Kidney tubule cell (primary cell): Measurements from ENCODE around the gene EXOSC9.

Experiments
- DNase-seq: peaks from one replicate; pipeline ENCODE4 v3.0.0-alpha.2; 2018; ENCODE audit warnings: low spot score

EXOSC9 gene

GRCh38 chr4:121824171-121824527 is 23.0 kb downstream of the EXOSC9 start:
- DNase-seq: no peak

- DNase-seq: no peak
Observed at GRCh38 chr4:121824950-121825349, 23.8 kb downstream of the EXOSC9 start.

DNA sequence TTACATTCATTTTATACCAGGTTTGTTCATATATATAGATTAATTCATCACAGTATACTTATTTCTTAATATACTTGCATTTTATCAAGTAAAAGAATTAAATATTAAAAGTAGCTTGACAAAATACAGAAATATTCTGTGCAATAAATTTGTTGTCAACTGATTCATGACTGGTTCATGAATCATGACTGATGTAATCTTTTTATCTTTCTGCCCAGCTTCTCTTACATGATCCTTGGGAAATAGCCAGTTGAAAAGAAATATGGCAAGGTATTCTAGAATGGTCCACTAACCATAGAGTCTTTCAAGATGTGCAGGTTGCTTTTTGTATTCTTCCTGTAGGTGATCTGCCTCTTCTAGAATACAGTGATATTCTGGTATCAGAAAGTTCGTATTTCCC is 26.7 kb downstream of the EXOSC9 start:
- DNase-seq: peak; percentile 56

- DNase-seq: no peak
Observed at GRCh38 chr4:121829511-121829910, 28.4 kb downstream of the EXOSC9 start.

DNA sequence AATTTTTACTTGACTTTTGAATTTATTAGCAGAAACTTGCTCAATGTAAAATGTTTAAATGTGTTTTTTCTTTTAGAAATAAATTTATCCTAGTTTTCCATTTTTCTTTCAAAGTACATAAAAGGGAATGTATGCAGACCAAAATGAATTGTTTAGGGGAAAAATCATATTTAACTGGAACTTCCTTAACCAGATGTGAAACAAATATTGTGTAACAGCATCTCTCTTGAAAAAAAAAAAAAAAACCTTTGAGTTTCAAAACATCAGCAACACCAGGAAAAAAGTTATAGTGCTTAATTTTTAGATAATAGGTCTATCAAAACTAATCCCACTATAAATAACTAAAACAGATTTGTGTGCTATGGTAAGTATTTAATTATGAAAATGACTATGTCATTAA is 37.0 kb downstream of the EXOSC9 start:
- DNase-seq: no peak

- DNase-seq: no peak
Observed at GRCh38 chr4:121842862-121843261, 41.7 kb downstream of the EXOSC9 start.

DNA sequence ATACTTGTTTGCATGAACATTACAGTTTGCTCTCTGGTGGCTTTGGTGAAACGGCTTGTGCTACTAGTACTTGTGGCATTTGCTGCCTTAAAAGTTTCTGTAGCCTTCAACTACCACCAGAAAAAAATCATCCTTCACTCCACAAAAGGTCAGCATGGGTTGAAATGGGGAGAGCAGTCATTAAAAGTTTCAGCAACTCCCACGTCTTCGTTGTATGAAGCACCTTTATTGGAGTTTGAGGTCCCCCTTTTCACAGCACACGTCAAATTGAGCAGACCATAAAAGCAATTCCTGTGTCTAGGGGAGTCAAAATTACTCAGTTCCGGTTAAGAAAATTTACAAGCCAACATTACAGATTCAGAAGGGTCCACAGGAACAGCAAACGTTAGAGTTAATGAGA is 45.5 kb downstream of the EXOSC9 start:
- DNase-seq: no peak

DNA sequence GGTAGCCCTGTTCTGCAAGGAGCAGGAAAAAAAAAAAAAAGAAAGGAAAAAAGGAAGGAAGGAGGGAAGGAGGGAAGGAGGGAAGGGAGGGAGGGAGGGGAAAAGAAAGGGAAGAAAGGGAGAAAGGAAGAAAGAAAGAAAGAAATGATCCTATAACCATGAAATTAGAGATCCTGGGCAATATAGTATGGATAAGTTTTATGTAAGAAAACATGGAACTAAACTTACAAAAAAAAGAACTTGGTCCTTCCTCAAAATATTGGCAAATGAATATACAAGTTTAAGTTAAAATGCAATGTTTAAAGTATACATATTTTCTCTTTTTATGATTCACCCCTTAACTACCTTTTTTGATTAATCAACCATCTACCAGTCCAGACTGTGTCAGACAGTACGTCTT is 50.2 kb downstream of the EXOSC9 start:
- no peak for DNase-seq

DNA sequence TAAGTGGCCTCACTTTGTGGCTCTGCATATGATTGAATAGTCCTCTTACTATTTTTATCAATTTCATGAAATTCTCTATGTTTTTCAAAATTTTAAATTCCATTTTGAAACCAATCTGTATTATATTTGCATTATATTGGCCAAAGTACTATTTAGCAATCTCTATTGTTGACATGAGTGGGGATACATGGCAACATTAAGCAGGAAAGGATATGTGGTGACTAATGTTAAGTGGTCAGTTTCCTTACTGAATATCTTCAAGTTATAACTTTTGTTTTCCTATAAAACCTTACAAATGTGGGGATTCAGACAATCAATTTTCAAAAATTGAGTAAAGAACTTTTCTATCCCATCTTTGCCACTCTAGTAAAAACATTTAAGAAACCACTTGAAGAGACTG is 59.0 kb downstream of the EXOSC9 start:
- DNase-seq: no peak

DNA sequence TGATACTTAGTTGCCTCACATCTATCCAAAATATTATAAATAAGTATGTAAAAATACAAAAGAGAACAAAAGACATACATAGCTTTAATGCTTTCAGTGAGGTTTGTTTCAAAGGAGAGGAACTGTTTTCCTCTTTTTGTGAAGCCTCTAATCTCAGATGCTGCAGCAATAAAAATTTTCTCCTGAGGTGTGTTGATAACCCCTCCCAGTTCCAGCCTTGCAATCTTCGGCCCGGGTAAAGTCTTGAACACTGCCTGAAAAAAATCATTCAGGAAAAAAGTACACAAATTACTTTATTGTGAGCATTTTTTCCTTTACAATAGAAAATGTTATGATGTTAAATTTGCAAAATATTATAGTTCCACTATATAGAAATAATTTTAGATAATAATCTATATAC is 60.3 kb downstream of the EXOSC9 start:
- no peak for DNase-seq

GRCh38 chr4:121863799-121864198 is 62.7 kb downstream of the EXOSC9 start:
- DNase-seq: peak; percentile 10
